DOHH2 (cell line): Measurements from ENCODE around the gene C3AR1.

ENCODE experiments used
- EZH2phosphoT487 ChIP-seq: fragments of 200-600 bp; sonication (generic); IDR thresholded peaks from 2 replicates; pipeline ENCODE4 v1.6.1; 2017; ENCODE audit warnings: borderline replicate concordance, mild to moderate bottlenecking, antibody characterized with exemption, low read length, moderate library complexity, mixed read lengths
- TF ChIP-seq, protein P1 (sequence below): fragments of 200-600 bp; sonication (generic); IDR thresholded peaks from one replicate; pipeline ENCODE4 v1.5.1; 2014; ENCODE audit warnings: antibody characterized with exemption, mild to moderate bottlenecking, low read depth, low read length; ENCODE audit not compliant: poor library complexity, severe bottlenecking

DNA sequence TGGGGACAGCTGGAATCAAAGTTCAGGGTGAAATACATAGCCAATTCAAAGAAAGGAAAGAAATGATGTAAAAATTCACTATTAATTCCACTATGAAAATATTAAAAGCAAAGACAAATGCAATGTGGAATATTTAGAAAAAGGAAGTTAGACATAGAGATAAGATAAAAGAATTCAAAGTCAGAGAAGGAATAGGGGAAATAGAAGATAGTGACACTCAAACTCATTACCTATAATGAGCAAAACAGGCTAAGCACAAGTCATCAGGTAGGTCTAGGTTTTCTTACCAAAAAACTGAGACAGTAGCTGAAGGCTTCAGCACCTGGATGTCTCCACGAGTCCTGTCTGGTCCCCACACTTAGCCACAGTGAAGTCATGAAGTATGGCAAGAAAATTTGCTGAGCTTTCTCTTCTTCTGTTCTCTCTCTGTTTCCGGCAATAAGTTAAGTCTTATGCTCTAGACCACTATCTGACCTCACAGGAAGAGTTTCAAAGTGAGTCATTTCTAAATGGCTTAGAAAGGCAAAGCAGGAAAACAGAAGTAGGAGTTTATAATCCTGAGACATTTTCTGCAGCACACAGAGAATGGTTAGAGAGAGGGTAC is at the start of gene C3AR1:
- TF ChIP-seq, protein P1, sequence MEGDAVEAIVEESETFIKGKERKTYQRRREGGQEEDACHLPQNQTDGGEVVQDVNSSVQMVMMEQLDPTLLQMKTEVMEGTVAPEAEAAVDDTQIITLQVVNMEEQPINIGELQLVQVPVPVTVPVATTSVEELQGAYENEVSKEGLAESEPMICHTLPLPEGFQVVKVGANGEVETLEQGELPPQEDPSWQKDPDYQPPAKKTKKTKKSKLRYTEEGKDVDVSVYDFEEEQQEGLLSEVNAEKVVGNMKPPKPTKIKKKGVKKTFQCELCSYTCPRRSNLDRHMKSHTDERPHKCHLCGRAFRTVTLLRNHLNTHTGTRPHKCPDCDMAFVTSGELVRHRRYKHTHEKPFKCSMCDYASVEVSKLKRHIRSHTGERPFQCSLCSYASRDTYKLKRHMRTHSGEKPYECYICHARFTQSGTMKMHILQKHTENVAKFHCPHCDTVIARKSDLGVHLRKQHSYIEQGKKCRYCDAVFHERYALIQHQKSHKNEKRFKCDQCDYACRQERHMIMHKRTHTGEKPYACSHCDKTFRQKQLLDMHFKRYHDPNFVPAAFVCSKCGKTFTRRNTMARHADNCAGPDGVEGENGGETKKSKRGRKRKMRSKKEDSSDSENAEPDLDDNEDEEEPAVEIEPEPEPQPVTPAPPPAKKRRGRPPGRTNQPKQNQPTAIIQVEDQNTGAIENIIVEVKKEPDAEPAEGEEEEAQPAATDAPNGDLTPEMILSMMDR: no peak
- TF ChIP-seq EZH2phosphoT487: no peak
